C4-2B (cell line): ENCODE data around the gene RPS6KB1.

ENCODE experiments used
- CTCF ChIP-seq: fragments of 450-650 bp; conservative IDR thresholded peaks from 2 replicates; pipeline ENCODE4 v1.5.1; 2017; ENCODE audit warnings: mild to moderate bottlenecking
- ZFX ChIP-seq: fragments of 450-650 bp; IDR thresholded peaks from 2 replicates; pipeline ENCODE4 v1.6.1; 2017

GRCh38 chr17:59876107-59876506 is 16.8 kb upstream of the RPS6KB1 start:
- TF ChIP-seq CTCF (no peak), ZFX (no peak)
